H1 (cell line): Measurements from ENCODE around the gene OR2V2. TPM values are rescaled to one million over a fixed set of nuclear protein-coding genes. Genes with fewer than 3 reads are reported as not detected.

ENCODE experiments used
- CEBPB ChIP-seq: IDR thresholded peaks from 2 replicates; pipeline ENCODE4 v1.6.1; 2012; ENCODE audit warnings: low read depth, low read length
- CTCF ChIP-seq, 3 experiments: IDR thresholded peaks; 1 replicate in 2 of 3; 2 replicates in 1 of 3; pipeline versions ENCODE4 v1.5.1 to v1.6.1; 2011; ENCODE audit warnings: low read length in 3 of 3, mild to moderate bottlenecking in 3 of 3, inconsistent platforms in 2 of 3, low read depth in 1 of 3, moderate library complexity in 1 of 3; ENCODE audit not compliant: insufficient read depth in 1 of 3; ENCODE audit errors: control extremely low read depth in 1 of 3
- GTF2F1 ChIP-seq: IDR thresholded peaks from 2 replicates; pipeline ENCODE4 v1.6.1; 2012; ENCODE audit warnings: low read depth, low read length, improper control_type of control experiment, borderline replicate concordance
- JUN ChIP-seq: IDR thresholded peaks from 2 replicates; pipeline ENCODE4 v1.6.1; 2011; ENCODE audit warnings: low read depth, mild to moderate bottlenecking, improper control_type of control experiment, low read length
- JUND ChIP-seq: IDR thresholded peaks from 2 replicates; pipeline ENCODE4 v1.6.1; 2011; ENCODE audit warnings: mild to moderate bottlenecking, improper control_type of control experiment, low read length
- PHF8 ChIP-seq: fragments of 200-600 bp; sonication (generic); conservative IDR thresholded peaks from 2 replicates; pipeline ENCODE4 v1.7.1; 2012; ENCODE audit warnings: low read depth, mild to moderate bottlenecking, inconsistent platforms, low read length, moderate library complexity
- SP1 ChIP-seq: IDR thresholded peaks from 2 replicates; pipeline ENCODE4 v1.6.1; 2011; ENCODE audit warnings: low read depth, low read length
- SP4 ChIP-seq: IDR thresholded peaks from 2 replicates; pipeline ENCODE4 v1.6.1; 2012; ENCODE audit warnings: low read length, inconsistent platforms
- TAF7 ChIP-seq: optimal IDR thresholded peaks from 2 replicates; pipeline ENCODE3; 2011; ENCODE audit warnings: low read depth, mild to moderate bottlenecking, inconsistent platforms, low read length, moderate library complexity, borderline replicate concordance
- polyA plus RNA-seq, 7 experiments: library from polyadenylated mRNA; depleted of rRNA in 3 of 7; stranded (reverse) in 5 of 7; unstranded in 2 of 7; fragments of >200 nt in 5 of 7; fragments of 200-250 nt in 2 of 7; gene quantifications; 1 replicate in 5 of 7; 2 replicates in 1 of 7; 4 replicates in 1 of 7; pipeline versions ENCODE4 v1.2.1 to v1.2.3, GENCODE V29; 2011 to 2013; ENCODE audit warnings: missing spikeins in 2 of 7, mixed read lengths in 2 of 7
- total RNA-seq: library from RNA; stranded (reverse); fragmentation: NEBNext Ultra II Directional; extraction: Animal tissue kit (Norgen Biotek cat#: 25700); gene quantifications from 2 replicates; pipeline ENCODE4 v1.2.1, GENCODE V29; 2021
- TF ChIP-seq, protein P1 (sequence below): fragments of 300-600 bp; sonication (generic); IDR thresholded peaks from 2 replicates; pipeline ENCODE4 v1.7.1; 2012; ENCODE audit warnings: low read length, moderate library complexity, mild to moderate bottlenecking, inconsistent platforms; ENCODE audit not compliant: insufficient replicate concordance

OR2V2 gene
- total and polyA plus RNA-seq, 2 of the 8 experiments (the other 6 are each of a cell fraction or from before 2014, with no cell fraction given) = not detected

- TF ChIP-seq, protein P1, sequence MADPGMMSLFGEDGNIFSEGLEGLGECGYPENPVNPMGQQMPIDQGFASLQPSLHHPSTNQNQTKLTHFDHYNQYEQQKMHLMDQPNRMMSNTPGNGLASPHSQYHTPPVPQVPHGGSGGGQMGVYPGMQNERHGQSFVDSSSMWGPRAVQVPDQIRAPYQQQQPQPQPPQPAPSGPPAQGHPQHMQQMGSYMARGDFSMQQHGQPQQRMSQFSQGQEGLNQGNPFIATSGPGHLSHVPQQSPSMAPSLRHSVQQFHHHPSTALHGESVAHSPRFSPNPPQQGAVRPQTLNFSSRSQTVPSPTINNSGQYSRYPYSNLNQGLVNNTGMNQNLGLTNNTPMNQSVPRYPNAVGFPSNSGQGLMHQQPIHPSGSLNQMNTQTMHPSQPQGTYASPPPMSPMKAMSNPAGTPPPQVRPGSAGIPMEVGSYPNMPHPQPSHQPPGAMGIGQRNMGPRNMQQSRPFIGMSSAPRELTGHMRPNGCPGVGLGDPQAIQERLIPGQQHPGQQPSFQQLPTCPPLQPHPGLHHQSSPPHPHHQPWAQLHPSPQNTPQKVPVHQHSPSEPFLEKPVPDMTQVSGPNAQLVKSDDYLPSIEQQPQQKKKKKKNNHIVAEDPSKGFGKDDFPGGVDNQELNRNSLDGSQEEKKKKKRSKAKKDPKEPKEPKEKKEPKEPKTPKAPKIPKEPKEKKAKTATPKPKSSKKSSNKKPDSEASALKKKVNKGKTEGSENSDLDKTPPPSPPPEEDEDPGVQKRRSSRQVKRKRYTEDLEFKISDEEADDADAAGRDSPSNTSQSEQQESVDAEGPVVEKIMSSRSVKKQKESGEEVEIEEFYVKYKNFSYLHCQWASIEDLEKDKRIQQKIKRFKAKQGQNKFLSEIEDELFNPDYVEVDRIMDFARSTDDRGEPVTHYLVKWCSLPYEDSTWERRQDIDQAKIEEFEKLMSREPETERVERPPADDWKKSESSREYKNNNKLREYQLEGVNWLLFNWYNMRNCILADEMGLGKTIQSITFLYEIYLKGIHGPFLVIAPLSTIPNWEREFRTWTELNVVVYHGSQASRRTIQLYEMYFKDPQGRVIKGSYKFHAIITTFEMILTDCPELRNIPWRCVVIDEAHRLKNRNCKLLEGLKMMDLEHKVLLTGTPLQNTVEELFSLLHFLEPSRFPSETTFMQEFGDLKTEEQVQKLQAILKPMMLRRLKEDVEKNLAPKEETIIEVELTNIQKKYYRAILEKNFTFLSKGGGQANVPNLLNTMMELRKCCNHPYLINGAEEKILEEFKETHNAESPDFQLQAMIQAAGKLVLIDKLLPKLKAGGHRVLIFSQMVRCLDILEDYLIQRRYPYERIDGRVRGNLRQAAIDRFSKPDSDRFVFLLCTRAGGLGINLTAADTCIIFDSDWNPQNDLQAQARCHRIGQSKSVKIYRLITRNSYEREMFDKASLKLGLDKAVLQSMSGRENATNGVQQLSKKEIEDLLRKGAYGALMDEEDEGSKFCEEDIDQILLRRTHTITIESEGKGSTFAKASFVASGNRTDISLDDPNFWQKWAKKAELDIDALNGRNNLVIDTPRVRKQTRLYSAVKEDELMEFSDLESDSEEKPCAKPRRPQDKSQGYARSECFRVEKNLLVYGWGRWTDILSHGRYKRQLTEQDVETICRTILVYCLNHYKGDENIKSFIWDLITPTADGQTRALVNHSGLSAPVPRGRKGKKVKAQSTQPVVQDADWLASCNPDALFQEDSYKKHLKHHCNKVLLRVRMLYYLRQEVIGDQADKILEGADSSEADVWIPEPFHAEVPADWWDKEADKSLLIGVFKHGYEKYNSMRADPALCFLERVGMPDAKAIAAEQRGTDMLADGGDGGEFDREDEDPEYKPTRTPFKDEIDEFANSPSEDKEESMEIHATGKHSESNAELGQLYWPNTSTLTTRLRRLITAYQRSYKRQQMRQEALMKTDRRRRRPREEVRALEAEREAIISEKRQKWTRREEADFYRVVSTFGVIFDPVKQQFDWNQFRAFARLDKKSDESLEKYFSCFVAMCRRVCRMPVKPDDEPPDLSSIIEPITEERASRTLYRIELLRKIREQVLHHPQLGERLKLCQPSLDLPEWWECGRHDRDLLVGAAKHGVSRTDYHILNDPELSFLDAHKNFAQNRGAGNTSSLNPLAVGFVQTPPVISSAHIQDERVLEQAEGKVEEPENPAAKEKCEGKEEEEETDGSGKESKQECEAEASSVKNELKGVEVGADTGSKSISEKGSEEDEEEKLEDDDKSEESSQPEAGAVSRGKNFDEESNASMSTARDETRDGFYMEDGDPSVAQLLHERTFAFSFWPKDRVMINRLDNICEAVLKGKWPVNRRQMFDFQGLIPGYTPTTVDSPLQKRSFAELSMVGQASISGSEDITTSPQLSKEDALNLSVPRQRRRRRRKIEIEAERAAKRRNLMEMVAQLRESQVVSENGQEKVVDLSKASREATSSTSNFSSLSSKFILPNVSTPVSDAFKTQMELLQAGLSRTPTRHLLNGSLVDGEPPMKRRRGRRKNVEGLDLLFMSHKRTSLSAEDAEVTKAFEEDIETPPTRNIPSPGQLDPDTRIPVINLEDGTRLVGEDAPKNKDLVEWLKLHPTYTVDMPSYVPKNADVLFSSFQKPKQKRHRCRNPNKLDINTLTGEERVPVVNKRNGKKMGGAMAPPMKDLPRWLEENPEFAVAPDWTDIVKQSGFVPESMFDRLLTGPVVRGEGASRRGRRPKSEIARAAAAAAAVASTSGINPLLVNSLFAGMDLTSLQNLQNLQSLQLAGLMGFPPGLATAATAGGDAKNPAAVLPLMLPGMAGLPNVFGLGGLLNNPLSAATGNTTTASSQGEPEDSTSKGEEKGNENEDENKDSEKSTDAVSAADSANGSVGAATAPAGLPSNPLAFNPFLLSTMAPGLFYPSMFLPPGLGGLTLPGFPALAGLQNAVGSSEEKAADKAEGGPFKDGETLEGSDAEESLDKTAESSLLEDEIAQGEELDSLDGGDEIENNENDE = no peak
- TF ChIP-seq JUN (no peak), CTCF (IDR thresholded peaks at IDR 0.05; ENCODE audit: control extremely low read depth in 1 of 3, insufficient read depth in 1 of 3, low read depth in 1 of 3, low read length in 3 of 3) (no peak), PHF8 (no peak), SP1 (no peak), SP4 (no peak), GTF2F1 (no peak), TAF7 (no peak), CEBPB (no peak), JUND (no peak)
Observed at GRCh38 chr5:181131514-181131913, 15.9 kb upstream of the OR2V2 start (continued).
